PC-3 (cell line): ENCODE results near the gene RAD23B. TPM values are rescaled to one million over a fixed set of nuclear protein-coding genes. Genes with fewer than 3 reads are reported as not detected.

ENCODE experiments used
- ATAC-seq: fragments of 200-7000 bp; cut with Tn5 transposase; 2 replicates; pipeline ENCODE4 v1.9.1; 2020; ENCODE audit warnings: mild to moderate bottlenecking, moderate library complexity
- BruUV-seq: library from RNA; stranded (reverse); fragments of 400-500 nt; replicated peaks from 2 replicates; lab custom pipeline; 2021; lab: Mats Ljungman, UMichigan
- CTCF ChIA-PET: fragments of 300-600 bp; sonication (Branson Sonifier 250); formaldehyde crosslinking; loops from one replicate; lab custom pipeline; 2022; ENCODE audit warnings: antibody characterized with exemption; lab: Charles Lee
- POLR2A ChIA-PET: fragments of 300-600 bp; sonication (Branson Sonifier 250); formaldehyde crosslinking; loops from one replicate; lab custom pipeline; 2022; ENCODE audit warnings: antibody characterized with exemption; ENCODE audit not compliant: unreplicated experiment; lab: Charles Lee
- DNase-seq: peaks from one replicate; pipeline ENCODE4 v3.0.0-alpha.2; 2015
- H2AFZ ChIP-seq: fragments of 300-600 bp; sonication (generic); 2 replicates; pipeline ENCODE4 v1.6.0; 2016; ENCODE audit warnings: antibody characterized with exemption, low read length
- H3F3A ChIP-seq: fragments of 300-600 bp; sonication (generic); one replicate; pipeline ENCODE4 v1.6.0; 2017; ENCODE audit warnings: antibody characterized with exemption, low read length, control low read depth, mild to moderate bottlenecking; ENCODE audit not compliant: unreplicated experiment
- H3K27ac ChIP-seq: fragments of 300-600 bp; sonication (generic); 2 replicates; pipeline ENCODE4 v1.5.1; 2016; ENCODE audit warnings: mild to moderate bottlenecking, low read length
- H3K27me3 ChIP-seq: fragments of 300-600 bp; sonication (generic); 2 replicates; pipeline ENCODE4 v1.6.1; 2016; ENCODE audit warnings: low read length, mixed read lengths
- H3K36me3 ChIP-seq: fragments of 300-600 bp; sonication (generic); 2 replicates; pipeline ENCODE4 v1.6.1; 2016; ENCODE audit warnings: low read depth, mixed run types, low read length, mixed read lengths
- H3K4me1 ChIP-seq: fragments of 300-600 bp; sonication (generic); 2 replicates; pipeline ENCODE4 v1.5.1; 2016; ENCODE audit warnings: low read length; ENCODE audit not compliant: insufficient read depth
- H3K4me2 ChIP-seq: fragments of 300-600 bp; sonication (generic); 2 replicates; pipeline ENCODE4 v1.6.0; 2016; ENCODE audit warnings: low read length
- H3K4me3 ChIP-seq: fragments of 300-600 bp; sonication (generic); 2 replicates; pipeline ENCODE4 v1.5.1; 2016; ENCODE audit warnings: mild to moderate bottlenecking, low read length, mixed read lengths
- H3K79me2 ChIP-seq: fragments of 300-600 bp; sonication (generic); 2 replicates; pipeline ENCODE4 v1.6.1; 2017; ENCODE audit warnings: low read length, mixed read lengths
- H3K9ac ChIP-seq: fragments of 300-600 bp; sonication (generic); 2 replicates; pipeline ENCODE4 v1.6.0; 2016; ENCODE audit warnings: mild to moderate bottlenecking, low read length
- H3K9me2 ChIP-seq: fragments of 300-600 bp; sonication (generic); replicated peaks from 2 replicates; pipeline ENCODE4 v1.6.1; 2016; ENCODE audit warnings: mixed run types, low read length, mixed read lengths
- H3K9me3 ChIP-seq: fragments of 300-600 bp; sonication (generic); 2 replicates; pipeline ENCODE4 v1.6.1; 2016; ENCODE audit warnings: low read length, mixed read lengths
- H4K20me1 ChIP-seq: fragments of 300-600 bp; sonication (generic); 2 replicates; pipeline ENCODE4 v1.6.1; 2016; ENCODE audit warnings: low read length, mixed read lengths
- EZH2 ChIP-seq: fragments of 300-600 bp; sonication (generic); IDR thresholded peaks from one replicate; pipeline ENCODE4 v1.6.1; 2017; ENCODE audit warnings: antibody characterized with exemption, mild to moderate bottlenecking, low read length; ENCODE audit not compliant: unreplicated experiment
- EZH2phosphoT487 ChIP-seq: fragments of 300-600 bp; sonication (generic); IDR thresholded peaks from 2 replicates; pipeline ENCODE4 v1.6.1; 2018; ENCODE audit warnings: mild to moderate bottlenecking, antibody characterized with exemption, low read length, borderline replicate concordance
- intact Hi-C: fragments of 100-400 bp; cut with micrococcal nuclease; formaldehyde crosslinking; loops from 2 replicates; pipeline ENCODE4 v1.9.0; 2023
- total RNA-seq: library from RNA; depleted of rRNA; stranded (reverse); fragments of >200 nt; gene quantifications from 2 replicates; pipeline ENCODE4 v1.2.3, GENCODE V29; 2014
- TF ChIP-seq, protein P1 (sequence below): fragments of 300-600 bp; sonication (generic); conservative IDR thresholded peaks from 2 replicates; pipeline ENCODE4 v1.5.1; 2017; ENCODE audit warnings: antibody characterized with exemption, low read depth, mild to moderate bottlenecking, low read length

RAD23B gene
- total RNA-seq, 1 experiment from 2014 or later: 67.9 TPM

- Histone ChIP-seq H3F3A (no peaks in the 10 kb centered on the region), H3K9me2 (no peaks in the 10 kb centered on the region), H3K9me3 (no peaks in the 10 kb centered on the region), H3K36me3 (no peaks in the 10 kb centered on the region), H3K4me3 (no peak overlapping the region), H2AFZ (no peak overlapping the region), H3K4me1 (peaks cover 11% of the 10 kb centered on the region), H3K79me2 (no peaks in the 10 kb centered on the region), H3K27ac (no peak overlapping the region), H3K27me3 (no peaks in the 10 kb centered on the region), H3K9ac (no peak overlapping the region), H3K4me2 (no peak overlapping the region), H4K20me1 (no peaks in the 10 kb centered on the region)
- TF ChIP-seq EZH2 (no peak), EZH2phosphoT487 (no peak)
- TF ChIP-seq, protein P1, sequence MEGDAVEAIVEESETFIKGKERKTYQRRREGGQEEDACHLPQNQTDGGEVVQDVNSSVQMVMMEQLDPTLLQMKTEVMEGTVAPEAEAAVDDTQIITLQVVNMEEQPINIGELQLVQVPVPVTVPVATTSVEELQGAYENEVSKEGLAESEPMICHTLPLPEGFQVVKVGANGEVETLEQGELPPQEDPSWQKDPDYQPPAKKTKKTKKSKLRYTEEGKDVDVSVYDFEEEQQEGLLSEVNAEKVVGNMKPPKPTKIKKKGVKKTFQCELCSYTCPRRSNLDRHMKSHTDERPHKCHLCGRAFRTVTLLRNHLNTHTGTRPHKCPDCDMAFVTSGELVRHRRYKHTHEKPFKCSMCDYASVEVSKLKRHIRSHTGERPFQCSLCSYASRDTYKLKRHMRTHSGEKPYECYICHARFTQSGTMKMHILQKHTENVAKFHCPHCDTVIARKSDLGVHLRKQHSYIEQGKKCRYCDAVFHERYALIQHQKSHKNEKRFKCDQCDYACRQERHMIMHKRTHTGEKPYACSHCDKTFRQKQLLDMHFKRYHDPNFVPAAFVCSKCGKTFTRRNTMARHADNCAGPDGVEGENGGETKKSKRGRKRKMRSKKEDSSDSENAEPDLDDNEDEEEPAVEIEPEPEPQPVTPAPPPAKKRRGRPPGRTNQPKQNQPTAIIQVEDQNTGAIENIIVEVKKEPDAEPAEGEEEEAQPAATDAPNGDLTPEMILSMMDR: no peak
- intact Hi-C loops: no loop called here
- DNase-seq: no peak
- ChIA-PET POLR2A (interaction anchor here (0.6 kb wide), 1 partner anchor 26 kb away, joined by 6 read pairs; no protein-coding TSS in a partner anchor), CTCF (no interaction called here)
- BruUV-seq: no TSS peak
- ATAC-seq: no peak
These were observed 7.5 kb upstream of the RAD23B start for GRCh38 chr9:107275530-107275929.

- no peaks in the 10 kb centered on the region; the same call in 1 of the 2 replicates for H3K79me2 ChIP-seq
- H3K4me1 ChIP-seq: peaks cover 26% of the 10 kb centered on the region
- no peak overlapping the region for H3K9ac ChIP-seq
- H2AFZ ChIP-seq: no peak overlapping the region
- POLR2A ChIA-PET: no interaction called here
- DNase-seq (no peak), ATAC-seq (no peak)
- intact Hi-C loops: no loop called here
- H3K9me2 ChIP-seq: no peaks in the 10 kb centered on the region
- no peak overlapping the region for H3K27ac ChIP-seq
- H3K4me2 ChIP-seq: no peak overlapping the region
- H3K27me3 ChIP-seq: no peaks in the 10 kb centered on the region
- H3K9me3 ChIP-seq: no peaks in the 10 kb centered on the region
- no peaks in the 10 kb centered on the region for H3K36me3 ChIP-seq
- H3F3A ChIP-seq: no peaks in the 10 kb centered on the region
- H4K20me1 ChIP-seq: no peaks in the 10 kb centered on the region
- CTCF ChIA-PET: no interaction called here
- no peak for TF ChIP-seq EZH2phosphoT487
- TF ChIP-seq, protein P1: no peak
- TF ChIP-seq EZH2: no peak
- H3K4me3 ChIP-seq: no peak overlapping the region
- no TSS peak for BruUV-seq
These were observed 5.9 kb upstream of the RAD23B start for GRCh38 chr9:107276966-107277710.

DNA sequence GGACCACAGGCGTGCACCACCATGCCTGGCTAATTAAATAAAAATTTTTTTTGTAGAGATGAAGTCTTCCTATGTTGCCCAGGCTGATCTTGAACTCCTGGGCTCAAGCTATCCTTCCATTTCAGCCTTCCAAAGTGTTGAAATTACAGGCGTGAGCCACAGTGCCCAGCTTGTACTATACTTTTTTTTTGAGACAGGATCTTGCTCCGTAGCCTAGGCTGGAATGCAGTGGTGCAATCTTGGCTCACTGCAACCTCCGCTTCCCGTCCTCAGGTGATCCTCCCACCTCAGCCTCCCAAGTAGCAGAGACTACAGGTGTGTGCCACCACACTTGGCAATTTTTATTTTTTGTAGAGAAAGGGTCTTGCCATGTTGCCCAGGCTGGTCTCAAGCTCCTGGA, 5.3 kb upstream of the RAD23B start:
- no peak overlapping the region for H3K9ac ChIP-seq
- no peak overlapping the region for H3K4me3 ChIP-seq
- H2AFZ ChIP-seq: no peak overlapping the region
- no TSS peak for BruUV-seq
- no peak overlapping the region for H3K4me2 ChIP-seq
- no peaks in the 10 kb centered on the region for H3K36me3 ChIP-seq
- H3K27me3 ChIP-seq: no peaks in the 10 kb centered on the region
- peaks cover 27% of the 10 kb centered on the region for H3K4me1 ChIP-seq
- no peak overlapping the region for H3K27ac ChIP-seq
- TF ChIP-seq, protein P1: no peak
- TF ChIP-seq EZH2 (no peak), EZH2phosphoT487 (no peak)
- ChIA-PET CTCF (no interaction called here), POLR2A (no interaction called here)
- ATAC-seq (no peak), DNase-seq (no peak)
- no peaks in the 10 kb centered on the region; the same call in 1 of the 2 replicates for H3K79me2 ChIP-seq
- intact Hi-C loops: no loop called here
- H3K9me3 ChIP-seq: no peaks in the 10 kb centered on the region
- H4K20me1 ChIP-seq: no peaks in the 10 kb centered on the region
- H3F3A ChIP-seq: no peaks in the 10 kb centered on the region
- no peaks in the 10 kb centered on the region for H3K9me2 ChIP-seq
